HG03045 (cell line): ENCODE data around the gene CCNT1.
"Not testable (repeated sequence)": the region's sequence is repeated elsewhere in the genome, so short reads cannot be mapped to it uniquely, and the experiment has no call there.

ENCODE experiments used
- ATAC-seq: cut with Tn5 transposase; IDR thresholded peaks from one replicate; pipeline ENCODE4 v1.9.1; 2021; ENCODE audit warnings: mild to moderate bottlenecking, moderate library complexity; ENCODE audit not compliant: unreplicated experiment

The CCNT1 gene

GRCh38 chr12:48716493-48717251 is at the start of gene CCNT1:
Gene CCNT1, minus strand, starts transcription at chr12:48716707. Its CDS starts 32 bp downstream, at chr12:48716675.
- peak; percentile 95 for ATAC-seq

- ATAC-seq, result no peak
Measured at GRCh38 chr12:48765753-48766162, 49.3 kb upstream of the CCNT1 start.

DNA sequence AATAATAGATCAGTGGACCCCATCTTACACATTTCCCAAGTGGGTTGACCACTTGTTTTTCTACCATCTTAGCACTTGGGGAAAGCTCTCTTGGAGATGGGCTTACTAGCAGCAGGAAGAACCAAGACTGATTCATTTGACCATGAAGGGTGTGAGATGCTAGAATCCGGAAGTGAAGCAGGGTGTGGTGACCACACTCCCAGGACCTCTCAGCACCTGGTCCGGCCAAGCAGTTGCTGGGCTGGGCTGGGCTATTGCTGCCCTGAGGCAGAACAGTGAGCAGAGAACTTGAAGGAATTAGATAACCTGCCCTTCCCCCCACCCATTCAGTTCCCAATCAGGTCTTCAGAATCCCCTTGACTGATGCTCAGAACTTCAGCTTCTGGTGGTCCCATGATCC is 48.0 kb upstream of the CCNT1 start:
- no peak for ATAC-seq

GRCh38 chr12:48758737-48759136 is 42.2 kb upstream of the CCNT1 start:
- no peak for ATAC-seq

DNA sequence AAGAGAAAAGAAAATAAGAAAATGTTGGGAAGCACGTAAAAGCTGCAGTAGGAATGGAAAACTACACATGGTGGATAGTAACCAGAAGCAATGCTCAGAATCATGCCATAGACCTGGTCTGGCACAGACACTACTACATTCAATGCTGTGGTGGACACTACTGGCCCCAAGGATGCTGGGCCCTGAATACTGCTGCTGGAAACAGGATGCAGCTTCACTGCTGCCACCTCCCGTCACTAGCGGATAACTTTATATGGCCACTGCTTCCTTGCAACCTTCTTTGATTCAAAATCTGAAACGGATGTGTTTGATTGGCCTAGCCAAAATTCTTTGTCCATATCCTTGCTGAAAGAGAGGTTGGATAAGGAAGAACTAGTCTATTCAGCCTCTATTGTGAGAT is 41.7 kb upstream of the CCNT1 start:
- ATAC-seq, result no peak

DNA sequence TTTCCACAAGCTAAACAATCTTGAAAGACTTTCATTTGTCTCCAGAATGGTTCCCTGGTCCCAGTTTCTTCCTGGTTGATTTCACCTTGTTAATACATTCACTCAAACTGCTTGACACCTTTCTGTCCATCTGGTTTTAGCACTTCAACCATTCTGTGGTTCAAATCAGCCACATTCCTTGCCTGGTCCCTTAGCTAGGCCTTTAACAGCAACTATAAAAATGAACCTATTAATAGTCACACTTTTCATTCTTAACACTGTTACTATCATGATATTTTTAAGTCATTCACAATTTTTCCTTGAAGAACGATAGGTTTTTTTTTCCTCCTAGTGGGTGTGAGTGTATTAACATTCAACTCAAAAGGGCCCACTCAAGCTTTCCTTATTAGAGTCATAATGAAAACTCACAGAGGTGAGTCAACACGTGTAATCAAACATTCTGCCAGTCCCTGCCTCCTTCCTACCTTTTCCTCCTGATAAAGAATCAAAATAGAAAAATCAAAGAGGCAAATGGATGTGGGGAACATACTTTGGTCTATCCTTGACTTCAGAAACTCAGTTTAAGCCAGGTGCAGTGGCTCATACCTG is 34.4 kb upstream of the CCNT1 start:
- no peak for ATAC-seq

- ATAC-seq, result no peak
Measured at GRCh38 chr12:48750215-48750614, 33.7 kb upstream of the CCNT1 start.

DNA sequence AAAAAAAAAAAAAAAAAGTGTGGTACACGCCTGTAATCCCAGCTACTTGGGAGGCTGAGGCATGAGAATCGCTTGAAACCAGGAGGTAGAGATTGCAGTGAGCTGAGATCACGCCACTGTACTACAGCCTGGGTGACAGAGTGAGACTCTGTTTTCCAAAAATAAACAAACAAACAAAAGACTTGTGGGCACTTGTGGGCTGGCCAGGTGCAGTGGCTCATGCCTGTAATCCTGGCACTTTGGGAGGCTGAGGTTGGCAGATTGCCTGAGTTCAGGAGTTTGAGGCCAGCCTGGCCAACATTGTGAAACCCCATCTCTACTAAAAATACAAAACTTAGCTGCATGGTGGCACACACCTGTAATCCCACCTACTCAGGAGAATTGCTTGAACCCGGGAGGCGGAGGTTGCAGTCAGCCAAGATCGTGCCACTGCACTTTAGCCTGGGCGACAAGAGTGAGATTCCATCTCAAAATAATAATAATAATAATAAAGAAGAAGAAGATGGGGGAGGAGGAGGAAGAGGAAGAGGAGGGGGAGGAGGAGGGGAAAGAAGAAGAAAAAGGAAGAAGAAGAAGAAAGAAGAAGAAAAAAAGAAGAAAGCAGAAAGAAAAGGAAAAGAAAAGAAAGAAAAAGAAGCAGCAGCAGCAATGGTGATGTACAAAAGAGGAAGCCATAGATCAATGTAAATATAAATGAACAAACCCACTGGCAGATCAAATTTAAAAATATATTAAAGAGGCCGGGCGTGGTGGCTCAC is 27.9 kb upstream of the CCNT1 start:
- no peak for ATAC-seq

GRCh38 chr12:48739618-48740269 is 23.2 kb upstream of the CCNT1 start:
- no peak for ATAC-seq

DNA sequence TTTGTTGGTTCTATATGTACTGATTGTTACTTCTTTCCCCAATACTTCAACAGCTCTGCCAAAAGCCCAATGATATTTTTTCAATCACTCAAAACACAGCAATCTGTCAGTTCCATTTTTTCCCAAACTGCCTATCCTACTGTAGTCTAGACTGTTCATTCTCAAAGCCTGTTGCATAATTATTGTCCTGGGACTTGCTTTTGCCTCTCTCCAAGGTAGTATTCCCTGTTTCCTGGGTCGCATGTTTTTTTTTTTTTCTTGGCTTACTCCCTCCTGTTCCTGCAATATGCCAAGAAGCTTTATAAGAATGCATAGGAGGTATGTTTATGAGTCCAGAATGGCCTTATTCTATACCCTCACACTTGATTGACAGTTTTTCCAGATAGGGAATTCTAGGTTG is 19.9 kb upstream of the CCNT1 start:
- no peak for ATAC-seq

DNA sequence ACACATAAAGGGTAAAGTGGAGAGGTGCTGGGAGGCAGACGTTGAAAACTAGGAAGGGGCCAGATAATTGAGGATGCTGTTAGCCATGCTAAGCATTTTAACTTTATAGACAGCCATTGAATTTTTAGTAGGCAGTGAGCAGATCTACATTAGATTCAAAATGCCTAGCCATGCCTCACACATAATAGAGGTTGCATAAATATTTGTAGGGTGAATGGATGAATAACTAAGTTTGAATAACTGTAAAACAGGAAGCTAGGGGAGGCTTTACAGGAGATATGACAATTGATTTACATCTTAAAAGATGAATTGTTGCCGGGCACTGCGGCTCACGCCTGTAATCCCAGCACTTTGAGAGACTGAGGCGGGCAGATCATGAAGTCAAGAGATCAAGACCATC is 12.3 kb upstream of the CCNT1 start:
- ATAC-seq, result no peak

DNA sequence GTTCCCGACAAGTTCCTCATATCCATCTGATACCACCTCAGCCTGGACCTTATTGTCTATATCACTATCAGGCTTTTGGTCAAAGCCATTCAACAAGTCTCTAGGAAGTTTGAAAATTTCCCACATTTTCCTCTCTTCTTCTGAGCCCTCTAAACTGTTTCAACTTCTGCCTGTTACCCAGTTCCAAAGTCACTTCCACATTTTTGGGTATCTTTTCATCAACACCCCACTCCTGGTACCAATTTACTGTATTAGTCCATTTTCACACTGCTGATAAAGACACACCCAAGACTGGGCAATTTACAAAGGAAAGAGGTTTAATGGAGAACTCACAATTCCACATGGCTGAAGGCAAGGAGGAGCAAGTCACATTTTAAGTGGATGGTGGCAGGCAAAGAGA is 4.2 kb upstream of the CCNT1 start:
- ATAC-seq, result not testable (repeated sequence)

DNA sequence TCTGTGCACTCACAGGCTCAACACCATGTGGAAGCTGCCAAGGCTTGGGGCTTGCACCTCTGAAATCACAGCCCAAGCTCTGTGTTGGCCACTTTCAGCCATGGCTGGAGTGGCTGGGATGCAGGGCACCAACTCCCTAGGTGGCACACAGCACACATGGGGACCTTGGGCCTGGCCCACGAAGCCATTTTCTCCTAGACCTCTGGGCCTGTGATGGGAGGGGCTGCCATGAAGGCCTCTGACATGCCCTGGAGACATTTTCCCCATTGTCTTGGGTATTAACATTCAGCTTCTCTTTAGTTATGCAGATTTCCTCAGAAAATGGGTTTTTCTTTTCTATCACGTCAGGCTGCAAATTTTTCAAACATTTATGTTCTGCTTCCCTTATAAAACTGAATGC is 3.7 kb upstream of the CCNT1 start:
- ATAC-seq, result not testable (repeated sequence)

DNA sequence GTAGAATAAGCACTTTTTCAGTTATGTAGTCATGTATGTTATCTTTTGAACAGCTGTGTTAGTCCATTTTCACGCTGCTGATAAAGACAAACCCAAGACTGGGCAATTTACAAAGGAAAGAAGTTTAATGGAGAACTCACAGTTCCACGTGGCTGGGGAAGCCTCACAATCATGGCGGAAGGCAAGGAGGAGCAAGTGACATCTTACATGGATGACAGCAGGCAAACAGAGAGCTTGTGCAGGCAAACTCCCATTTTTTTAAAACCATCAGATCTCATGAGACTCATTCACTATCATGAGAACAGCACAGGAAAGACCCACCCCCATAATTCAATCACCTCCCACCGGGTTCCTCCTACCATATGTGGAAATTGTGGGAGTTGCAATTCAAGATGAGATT is 2.5 kb upstream of the CCNT1 start:
- not testable (repeated sequence) for ATAC-seq

- ATAC-seq, result peak; percentile 9
Measured at GRCh38 chr12:48717252-48717695, 767 bp upstream of the CCNT1 start.

GRCh38 chr12:48716168-48716492 is 377 bp downstream of the CCNT1 start:
- ATAC-seq, result no peak

DNA sequence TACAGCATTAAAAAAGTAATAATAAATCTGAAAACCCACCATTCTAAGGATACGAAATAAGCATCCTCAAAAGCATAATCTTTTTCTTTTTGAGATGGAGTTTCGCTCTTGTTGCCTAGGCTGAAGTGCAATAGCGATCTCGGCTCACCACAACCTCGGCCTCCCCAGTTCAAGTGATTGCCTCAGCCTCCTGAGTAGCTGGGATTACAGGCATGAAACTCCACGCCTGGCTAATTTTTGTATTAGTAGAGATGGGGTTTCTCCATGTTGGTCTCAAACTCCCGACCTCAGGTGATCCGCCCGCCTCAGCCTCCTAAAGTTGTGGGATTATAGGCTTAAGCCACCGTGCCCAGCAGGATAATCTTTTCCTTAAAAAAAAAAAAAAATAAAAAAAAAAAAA is 4.3 kb downstream of the CCNT1 start:
- no peak for ATAC-seq

- ATAC-seq, result not testable (repeated sequence)
Measured at GRCh38 chr12:48698822-48699221, 17.7 kb downstream of the CCNT1 start.

DNA sequence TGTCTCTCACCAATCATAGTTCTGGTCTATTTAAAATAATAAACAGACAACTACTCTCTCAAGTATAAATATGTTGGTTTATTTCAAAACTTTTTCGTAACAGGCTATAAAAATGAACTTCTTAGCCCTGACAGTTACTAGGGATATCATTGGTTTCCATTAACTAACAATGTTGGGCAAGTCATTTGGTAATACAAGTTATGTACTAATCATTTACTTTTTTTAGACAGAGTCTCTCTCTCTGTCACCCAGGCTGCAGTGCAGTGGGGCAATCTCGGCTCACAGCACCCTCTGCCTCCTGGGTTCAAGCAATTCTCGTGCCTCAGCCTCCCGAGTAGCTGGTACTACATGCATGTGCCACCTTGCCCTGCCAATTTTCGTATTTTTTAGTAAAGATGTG is 19.9 kb downstream of the CCNT1 start:
- no peak for ATAC-seq

- ATAC-seq, result no peak
Measured at GRCh38 chr12:48695859-48696258, 20.6 kb downstream of the CCNT1 start.

GRCh38 chr12:48694038-48694437 is 22.5 kb downstream of the CCNT1 start:
- ATAC-seq, result no peak
